HepG2 (cell line): ENCODE measurements around the gene KIFC1. TPM values are rescaled to one million over a fixed set of nuclear protein-coding genes. Genes with fewer than 3 reads are reported as not detected.

ENCODE experiments used
- ATAC-seq: fragments of 200-7000 bp; cut with Tn5 transposase; 3 replicates; pipeline ENCODE4 v1.9.1; 2020; ENCODE audit warnings: mild to moderate bottlenecking, moderate library complexity
- BruUV-seq: library from RNA; stranded (reverse); fragments of 400-500 nt; replicated peaks from 2 replicates; lab custom pipeline; 2021; lab: Mats Ljungman, UMichigan
- CTCF ChIA-PET: fragments of 300-600 bp; formaldehyde crosslinking; extraction: SDS; loops from one replicate; lab custom pipeline; 2021; ENCODE audit warnings: low total read pairs, inconsistent platforms, low intra/inter-chr PET ratio; lab: Yijun Ruan, JAX
- POLR2A ChIA-PET: fragments of 350-600 bp; sonication (Branson Sonifier 250); formaldehyde crosslinking; loops from one replicate; lab custom pipeline; 2020; ENCODE audit warnings: antibody characterized with exemption, inconsistent platforms; lab: Yijun Ruan, JAX
- DNase-seq: peaks from one replicate; pipeline ENCODE4 v3.0.0-alpha.2; 2015; ENCODE audit warnings: low spot score
- FAIRE-seq: peaks from 3 replicates; lab custom pipeline; 2011; peaks lifted over from hg19 to GRCh38; lab: Jason Lieb, UNC
- H2AFZ ChIP-seq: one replicate; pipeline ENCODE4 v1.6.1; 2011; ENCODE audit warnings: low read length, inconsistent platforms
- H3K27ac ChIP-seq: fragments of 300-600 bp; 3 replicates; pipeline ENCODE4 v1.8.0; 2011; ENCODE audit warnings: mixed run types, mild to moderate bottlenecking, mixed read lengths, low read length, inconsistent platforms; ENCODE audit not compliant: insufficient read depth; ENCODE audit errors: extremely low read length
- H3K27me3 ChIP-seq, 2 experiments: fragments of 200-600 bp in 1 of 2; 2 replicates in 1 of 2; 3 replicates in 1 of 2; pipeline versions ENCODE4 v1.6.0 to v1.8.0; 2011; ENCODE audit warnings: low read length in 2 of 2, mild to moderate bottlenecking in 2 of 2, moderate library complexity in 2 of 2, inconsistent platforms in 1 of 2; ENCODE audit not compliant: insufficient read depth in 2 of 2, control insufficient read depth in 1 of 2
- H3K36me3 ChIP-seq, 2 experiments: fragments of 200-600 bp in 1 of 2; replicated peaks in 1 of 2; 2 replicates in 1 of 2; 3 replicates in 1 of 2; pipeline versions ENCODE4 v1.5.1 to v1.8.0; 2011; ENCODE audit warnings: low read length in 2 of 2, inconsistent platforms in 1 of 2; ENCODE audit not compliant: insufficient read depth in 2 of 2, control insufficient read depth in 1 of 2
- H3K4me1 ChIP-seq: 2 replicates; pipeline ENCODE4 v1.5.1; 2012; ENCODE audit warnings: low read length, inconsistent platforms; ENCODE audit not compliant: insufficient read depth
- H3K4me2 ChIP-seq: 2 replicates; pipeline ENCODE4 v1.6.0; 2011; ENCODE audit warnings: low read depth, low read length, inconsistent platforms
- H3K4me3 ChIP-seq, 3 experiments: fragments of 200-600 bp in 1 of 3; sonication (generic), shearing (Covaris generic) in 1 of 3; replicated peaks in 1 of 3; 2 replicates each; pipeline ENCODE4 v1.5.1; 2011 to 2016; ENCODE audit warnings: low read length in 3 of 3, inconsistent platforms in 2 of 3, low read depth in 2 of 3, mild to moderate bottlenecking in 2 of 3, control low read depth in 1 of 3, mixed read lengths in 1 of 3; ENCODE audit not compliant: insufficient read depth in 1 of 3
- H3K79me2 ChIP-seq: one replicate; pipeline ENCODE4 v1.6.1; 2011; ENCODE audit warnings: low read length, inconsistent platforms; ENCODE audit not compliant: insufficient read depth
- H3K9ac ChIP-seq: 2 replicates; pipeline ENCODE4 v1.6.0; 2011; ENCODE audit warnings: mild to moderate bottlenecking, low read depth, low read length, inconsistent platforms; ENCODE audit not compliant: insufficient read depth
- H3K9me3 ChIP-seq: 2 replicates; pipeline ENCODE4 v1.5.1; 2012; ENCODE audit warnings: mild to moderate bottlenecking, low read length
- H4K20me1 ChIP-seq: 2 replicates; pipeline ENCODE4 v1.6.0; 2011; ENCODE audit warnings: inconsistent platforms, mild to moderate bottlenecking, low read length, moderate library complexity; ENCODE audit not compliant: insufficient read depth
- ARID4A ChIP-seq: sonication (generic); formaldehyde crosslinking; IDR thresholded peaks from 2 replicates; pipeline ENCODE4 v1.5.0; 2020; ENCODE audit warnings: mild to moderate bottlenecking, missing genetic modification reagents, borderline replicate concordance
- CBX2 ChIP-seq, 2 experiments: fragments of 200-600 bp in 1 of 2; sonication (generic); formaldehyde crosslinking in 1 of 2; IDR thresholded peaks; 2 replicates each; pipeline versions ENCODE4 v1.7.0 to v1.8.1; 2018 to 2022; ENCODE audit warnings: low read depth in 2 of 2, low read length in 1 of 2, mild to moderate bottlenecking in 1 of 2, missing genetic modification reagents in 1 of 2
- FOXA3 ChIP-seq: IDR thresholded peaks from 2 replicates; pipeline ENCODE4 v1.6.1; 2016; ENCODE audit warnings: missing genetic modification reagents, missing compliant biosample characterization
- HMG20A ChIP-seq: IDR thresholded peaks from 2 replicates; pipeline ENCODE4 v1.6.1; 2016; ENCODE audit warnings: borderline replicate concordance
- KDM3A ChIP-seq: IDR thresholded peaks from 2 replicates; pipeline ENCODE4 v1.6.1; 2018; ENCODE audit warnings: low read depth, missing compliant biosample characterization
- LBX2 ChIP-seq: sonication (generic); formaldehyde crosslinking; IDR thresholded peaks from 2 replicates; pipeline ENCODE4 v1.5.0; 2020; ENCODE audit warnings: missing genetic modification reagents, mild to moderate bottlenecking, borderline replicate concordance
- MTA3 ChIP-seq: sonication (generic); formaldehyde crosslinking; IDR thresholded peaks from 2 replicates; pipeline ENCODE4 v1.4.0; 2020; ENCODE audit warnings: missing genetic modification reagents
- POLR2AphosphoS2 ChIP-seq: IDR thresholded peaks from 2 replicates; pipeline ENCODE4 v1.6.1; 2011; ENCODE audit warnings: low read depth, low read length, improper control_type of control experiment
- RFXAP ChIP-seq: sonication (generic); formaldehyde crosslinking; IDR thresholded peaks from 2 replicates; pipeline ENCODE4 v1.4.0; 2020; ENCODE audit warnings: missing genetic modification reagents, borderline replicate concordance
- STAG1 ChIP-seq: sonication (generic); formaldehyde crosslinking; IDR thresholded peaks from 2 replicates; pipeline ENCODE4 v1.4.0; 2020; ENCODE audit warnings: missing genetic modification reagents
- TCF7L2 ChIP-seq: IDR thresholded peaks from 2 replicates; pipeline ENCODE4 v1.6.1; 2011; ENCODE audit warnings: mild to moderate bottlenecking, low read depth, low read length, moderate library complexity
- USF2 ChIP-seq, 2 experiments: sonication (generic) in 1 of 2; formaldehyde crosslinking in 1 of 2; IDR thresholded peaks; 2 replicates each; pipeline versions ENCODE4 v1.5.1 to v1.6.1; 2011 to 2020; ENCODE audit warnings: borderline replicate concordance in 1 of 2, low read depth in 1 of 2, low read length in 1 of 2, mild to moderate bottlenecking in 1 of 2, missing genetic modification reagents in 1 of 2, moderate library complexity in 1 of 2
- ZFAT ChIP-seq: sonication (generic); formaldehyde crosslinking; conservative IDR thresholded peaks from 2 replicates; pipeline ENCODE4 v1.8.1; 2023; ENCODE audit warnings: missing genetic modification reagents, inconsistent platforms
- ZSCAN9 ChIP-seq: IDR thresholded peaks from 2 replicates; pipeline ENCODE4 v1.6.1; 2016; ENCODE audit warnings: borderline replicate concordance
- WGBS: methylation state at CpG from one replicate; pipeline ENCODE4 v1.1.6; 2017; ENCODE audit warnings: low lambda C conversion rate; 5-methylcytosine and 5-hydroxymethylcytosine counted together
- in situ Hi-C: cut with HindIII; loops from 2 replicates; pipeline ENCODE4 v1.10.0; 2017; ENCODE audit warnings: low pct_unique_long_range_greater_than_20kb; ENCODE audit not compliant: extremely low pct_ligation_motif_present
- intact Hi-C: fragments of 100-400 bp; cut with micrococcal nuclease; formaldehyde crosslinking; loops from one replicate; pipeline ENCODE4 v1.10.0; 2022; ENCODE audit not compliant: unreplicated experiment
- polyA plus RNA-seq, 8 experiments: library from polyadenylated mRNA; depleted of rRNA in 3 of 8; stranded (reverse) in 7 of 8; unstranded in 1 of 8; fragments of >200 nt; fragmentation: Illumina TruSeq in 4 of 8; extraction: Trizol in 4 of 8; gene quantifications; 2 replicates each; pipeline versions ENCODE4 v1.2.1 to v1.2.3, GENCODE V29; 2011 to 2016; ENCODE audit warnings: low read depth in 4 of 8, missing spikeins in 1 of 8, mixed read lengths in 1 of 8; ENCODE audit not compliant: insufficient read depth in 1 of 8
- total RNA-seq, 5 experiments: library from RNA; depleted of rRNA; stranded (reverse); fragments of >200 nt; fragmentation: Illumina TruSeq; extraction: Trizol; gene quantifications; 2 replicates each; pipeline ENCODE4 v1.2.3, GENCODE V29; 2016; ENCODE audit warnings: low read depth in 1 of 5

The KIFC1 gene
- total and polyA plus RNA-seq, 2 of the 13 experiments (the other 11 are each of a cell fraction or from before 2014, with no cell fraction given), result 25.0 to 45.5 TPM

DNA sequence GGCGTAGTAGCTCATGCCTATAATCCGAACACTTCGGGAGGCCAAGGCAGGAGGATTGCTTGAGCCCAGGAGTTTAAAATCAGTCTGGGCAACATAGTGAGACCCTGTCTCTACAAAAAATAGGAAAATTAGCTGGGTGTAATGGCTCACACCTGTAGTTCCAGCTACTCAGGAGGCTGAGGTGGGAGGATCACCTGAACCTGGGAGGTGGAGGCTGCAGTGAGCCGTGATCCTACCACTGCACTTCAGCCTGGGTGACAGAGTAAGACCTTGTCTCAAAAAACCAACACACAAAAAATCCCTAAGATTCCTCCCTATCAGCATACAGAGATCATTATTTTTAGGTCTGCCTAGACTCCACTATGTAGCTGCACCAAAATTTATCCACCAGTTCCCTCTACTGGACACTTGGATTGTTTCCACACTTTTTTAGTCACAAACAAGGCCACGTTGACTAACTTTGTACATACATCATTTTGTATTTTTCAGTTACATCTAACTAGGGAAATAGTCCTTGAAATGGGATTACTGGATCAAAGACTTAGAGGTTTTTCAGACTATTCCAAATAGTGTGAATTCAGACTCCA is 15.6 kb downstream of the KIFC1 start:
- DNase-seq, result peak; percentile 47
- no TSS peak for BruUV-seq
- H3K79me2 ChIP-seq, result peaks cover 5% of the 10 kb centered on the region
- H3K4me1 ChIP-seq, result peaks cover 21% of the 10 kb centered on the region
- FAIRE-seq, result peak; percentile 59
- H3K9ac ChIP-seq, result no peak overlapping the region
- H3K27ac ChIP-seq, result no peak overlapping the region
- intact Hi-C loops (no loop called here), in situ Hi-C loops (loop anchor here (25.0 kb wide), 1 partner anchor 120 kb away; the partner anchor contains the start of genes B3GALT4, PFDN6, RGL2 and WDR46)
- no peak overlapping the region for H3K4me2 ChIP-seq
- H3K9me3 ChIP-seq, result no peaks in the 10 kb centered on the region
- ChIA-PET CTCF (interaction anchor here (1.4 to 1.7 kb wide), 2 partner anchors 127 to 131 kb away, joined by 4 to 13 read pairs; partner anchors contain the start of gene B3GALT4), POLR2A (interaction anchor here (0.6 to 0.8 kb wide), 3 partner anchors 89 to 437 kb away, joined by 3 read pairs; partner anchors contain the start of gene ZBTB22)
- H4K20me1 ChIP-seq, result no peaks in the 10 kb centered on the region
- WGBS, result 88% methylated on average over 5 of the region's 5 CpGs
- H3K27me3 ChIP-seq, result no peaks in the 10 kb centered on the region
- H3K36me3 ChIP-seq, result peaks cover 31 to 56% of the 10 kb centered on the region in 2 experiments
- no peak for ATAC-seq
- no peak overlapping the region for H2AFZ ChIP-seq
- no peak overlapping the region for H3K4me3 ChIP-seq
- TF ChIP-seq FOXA3 (CRISPR knock-in tag), result 0 out of 2 replicates have a peak, but pooled peaks have one; percentile 28
- no peak for TF ChIP-seq POLR2AphosphoS2
- TF ChIP-seq TCF7L2, result no peak
- TF ChIP-seq MTA3 (CRISPR knock-in tag), result no peak
- TF ChIP-seq KDM3A (CRISPR knock-in tag), result no peak
- TF ChIP-seq RFXAP, result no peak
- peak; percentile 58 for TF ChIP-seq STAG1 (CRISPR knock-in tag)
- TF ChIP-seq ZFAT (CRISPR knock-in tag), result no peak
- TF ChIP-seq CBX2 (IDR thresholded peaks at IDR 0.05; ENCODE audit: low read depth, low read length), result no peak
- TF ChIP-seq CBX2 (CRISPR knock-in tag; IDR thresholded peaks at IDR 0.05; ENCODE audit: low read depth), result no peak
- no peak for TF ChIP-seq ZSCAN9 (CRISPR knock-in tag)
- no peak for TF ChIP-seq HMG20A
- no peak for TF ChIP-seq LBX2
- no peak for TF ChIP-seq USF2 (IDR thresholded peaks at IDR 0.05; ENCODE audit: low read depth, low read length)
- TF ChIP-seq USF2 (CRISPR knock-in tag; IDR thresholded peaks at IDR 0.05; ENCODE audit: borderline replicate concordance), result no peak
- TF ChIP-seq ARID4A, result no peak
